H1 (cell line): ENCODE data around the gene CAMTA1. TPM values are rescaled to one million over a fixed set of nuclear protein-coding genes. Genes with fewer than 3 reads are reported as not detected.

Source experiments
- CTCF ChIA-PET: fragments of 300-600 bp; sonication (Branson Sonifier 250); formaldehyde crosslinking; loops from one replicate; lab custom pipeline; 2021; ENCODE audit not compliant: partially characterized antibody; lab: Charles Lee
- POLR2A ChIA-PET: fragments of 300-600 bp; sonication (Branson Sonifier 250); formaldehyde crosslinking; loops from one replicate; lab custom pipeline; 2021; ENCODE audit warnings: inconsistent platforms; ENCODE audit not compliant: partially characterized antibody; lab: Charles Lee
- DNase-seq, 2 experiments: peaks; one replicate each; pipeline versions ENCODE4 v3.0.0 to v3.0.0-alpha.2; 2010 to 2022; ENCODE audit warnings: low spot score in 2 of 2, low read depth in 1 of 2, mixed read lengths in 1 of 2
- FAIRE-seq: peaks from 2 replicates; lab custom pipeline; 2011; peaks lifted over from hg19 to GRCh38; lab: Jason Lieb, UNC
- H2AFZ ChIP-seq: 2 replicates; pipeline ENCODE4 v1.8.1; 2012; ENCODE audit warnings: low read length, inconsistent platforms
- H2AK5ac ChIP-seq: 2 replicates; pipeline ENCODE4 v1.6.1; 2013; ENCODE audit warnings: low read depth, low read length
- H2BK120ac ChIP-seq: replicated peaks from 2 replicates; pipeline ENCODE3; 2013; ENCODE audit warnings: low read depth, low read length, inconsistent platforms
- H2BK12ac ChIP-seq: 2 replicates; pipeline ENCODE4 v1.6.1; 2013; ENCODE audit warnings: low read depth, low read length
- H2BK15ac ChIP-seq: 2 replicates; pipeline ENCODE4 v1.6.1; 2013; ENCODE audit warnings: low read length
- H2BK20ac ChIP-seq: 2 replicates; pipeline ENCODE4 v1.6.1; 2013; ENCODE audit warnings: low read length
- H2BK5ac ChIP-seq: 2 replicates; pipeline ENCODE4 v1.6.1; 2013; ENCODE audit warnings: low read depth, low read length
- H3K14ac ChIP-seq: 2 replicates; pipeline ENCODE4 v1.6.1; 2013; ENCODE audit warnings: inconsistent platforms; ENCODE audit not compliant: insufficient read length
- H3K18ac ChIP-seq: 2 replicates; pipeline ENCODE4 v1.6.1; 2013; ENCODE audit warnings: low read length; ENCODE audit errors: extremely low read depth
- H3K23ac ChIP-seq: 2 replicates; pipeline ENCODE4 v1.6.1; 2013; ENCODE audit warnings: inconsistent platforms; ENCODE audit not compliant: insufficient read length
- H3K23me2 ChIP-seq: 2 replicates; pipeline ENCODE4 v1.6.1; 2013; ENCODE audit warnings: low read depth, low read length
- H3K27ac ChIP-seq: 2 replicates; pipeline ENCODE4 v1.6.1; 2011; ENCODE audit warnings: low read depth, low read length, inconsistent platforms
- H3K27me3 ChIP-seq, 4 experiments: replicated peaks in 1 of 4; 1 replicate in 1 of 4; 2 replicates in 3 of 4; pipeline versions ENCODE4 v1.6.1 to v1.8.1; 2011 to 2013; ENCODE audit warnings: low read length in 3 of 4, mild to moderate bottlenecking in 3 of 4, inconsistent platforms in 2 of 4, mixed read lengths in 2 of 4, moderate library complexity in 1 of 4; ENCODE audit not compliant: control insufficient read depth in 3 of 4, insufficient read depth in 3 of 4; ENCODE audit errors: extremely low read depth in 1 of 4
- H3K36me3 ChIP-seq, 4 experiments: 2 replicates each; pipeline versions ENCODE4 v1.6.1 to v1.8.1; 2011 to 2013; ENCODE audit warnings: mild to moderate bottlenecking in 4 of 4, low read length in 3 of 4, moderate library complexity in 2 of 4, control low read depth in 1 of 4, inconsistent platforms in 1 of 4; ENCODE audit not compliant: insufficient read depth in 4 of 4, control insufficient read depth in 2 of 4
- H3K4ac ChIP-seq: replicated peaks from 2 replicates; pipeline ENCODE3; 2013; ENCODE audit warnings: low read length, low read depth, mixed read lengths, inconsistent platforms; ENCODE audit not compliant: insufficient read length
- H3K4me1 ChIP-seq, 4 experiments: replicated peaks in 1 of 4; 1 replicate in 1 of 4; 2 replicates in 3 of 4; pipeline versions ENCODE4 v1.6.1 to v1.8.1; 2011 to 2013; ENCODE audit warnings: low read length in 3 of 4, inconsistent platforms in 2 of 4, mixed read lengths in 1 of 4; ENCODE audit not compliant: insufficient read depth in 4 of 4, control insufficient read depth in 3 of 4
- H3K4me2 ChIP-seq, 2 experiments: 2 replicates each; pipeline versions ENCODE4 v1.6.1 to v1.8.1; 2011 to 2013; ENCODE audit warnings: low read depth in 2 of 2, low read length in 2 of 2, control low read depth in 1 of 2, inconsistent platforms in 1 of 2, mild to moderate bottlenecking in 1 of 2; ENCODE audit not compliant: insufficient read depth in 1 of 2
- H3K4me3 ChIP-seq, 4 experiments: fragments of 200-600, 300-600 bp in 1 of 4; sonication (generic), shearing (Covaris generic), sonication (Bioruptor Twin) in 1 of 4; 2 replicates each; pipeline versions ENCODE4 v1.5.1 to v1.8.1; 2011 to 2016; ENCODE audit warnings: low read length in 4 of 4, low read depth in 3 of 4, control low read depth in 2 of 4, inconsistent platforms in 2 of 4, mild to moderate bottlenecking in 2 of 4, mixed read lengths in 1 of 4, moderate library complexity in 1 of 4; ENCODE audit not compliant: insufficient read depth in 2 of 4; ENCODE audit errors: extremely low read depth in 1 of 4
- H3K56ac ChIP-seq: replicated peaks from 2 replicates; pipeline ENCODE3; 2013; ENCODE audit warnings: low read depth, mild to moderate bottlenecking, mixed read lengths, low read length, inconsistent platforms; ENCODE audit not compliant: insufficient read length
- H3K79me1 ChIP-seq: 2 replicates; pipeline ENCODE4 v1.6.1; 2013; ENCODE audit warnings: low read depth, low read length, control low read depth
- H3K79me2 ChIP-seq, 2 experiments: 2 replicates each; pipeline versions ENCODE4 v1.6.1 to v1.8.1; 2012 to 2013; ENCODE audit warnings: low read length in 2 of 2, mild to moderate bottlenecking in 2 of 2, inconsistent platforms in 1 of 2; ENCODE audit not compliant: insufficient read depth in 2 of 2, control insufficient read depth in 1 of 2
- H3K9ac ChIP-seq, 4 experiments: replicated peaks in 1 of 4; 1 replicate in 1 of 4; 2 replicates in 3 of 4; pipeline versions ENCODE4 v1.6.1 to v1.8.1; 2011 to 2013; ENCODE audit warnings: low read depth in 3 of 4, low read length in 3 of 4, control low read depth in 2 of 4, mild to moderate bottlenecking in 2 of 4, moderate library complexity in 2 of 4, inconsistent platforms in 1 of 4; ENCODE audit errors: extremely low read depth in 1 of 4
- H3K9me3 ChIP-seq, 2 experiments: 2 replicates each; pipeline versions ENCODE4 v1.6.1 to v1.8.1; 2012 to 2013; ENCODE audit warnings: mild to moderate bottlenecking in 2 of 2, moderate library complexity in 2 of 2, control low read depth in 1 of 2, inconsistent platforms in 1 of 2, low read depth in 1 of 2, low read length in 1 of 2, mixed read lengths in 1 of 2; ENCODE audit not compliant: insufficient read depth in 2 of 2
- H4K20me1 ChIP-seq, 2 experiments: replicated peaks in 1 of 2; 2 replicates each; pipeline versions ENCODE3 to v1.8.1; 2011 to 2013; ENCODE audit warnings: inconsistent platforms in 2 of 2, low read length in 2 of 2, mild to moderate bottlenecking in 1 of 2; ENCODE audit not compliant: insufficient read depth in 2 of 2, control insufficient read depth in 1 of 2
- H4K5ac ChIP-seq: 2 replicates; pipeline ENCODE4 v1.6.1; 2013; ENCODE audit warnings: low read length, low read depth, mixed read lengths, inconsistent platforms; ENCODE audit not compliant: insufficient read length
- H4K8ac ChIP-seq: 2 replicates; pipeline ENCODE4 v1.8.0; 2013; ENCODE audit warnings: mild to moderate bottlenecking, moderate library complexity, low read length, inconsistent platforms; ENCODE audit not compliant: insufficient read depth; ENCODE audit errors: extremely low read depth
- H4K91ac ChIP-seq: replicated peaks from 2 replicates; pipeline ENCODE3; 2013; ENCODE audit warnings: low read length, mixed read lengths, inconsistent platforms; ENCODE audit not compliant: insufficient read length
- BRCA1 ChIP-seq: IDR thresholded peaks from 2 replicates; pipeline ENCODE4 v1.6.1; 2012; ENCODE audit warnings: low read depth, low read length, improper control_type of control experiment
- EZH2 ChIP-seq: fragments of 200-600 bp; sonication (generic); IDR thresholded peaks from 2 replicates; pipeline ENCODE4 v1.7.1; 2012; ENCODE audit warnings: low read depth, mild to moderate bottlenecking, moderate library complexity, low read length, inconsistent platforms; ENCODE audit not compliant: severe bottlenecking
- GABPA ChIP-seq: IDR thresholded peaks from 2 replicates; pipeline ENCODE4 v1.6.1; 2011; ENCODE audit warnings: mild to moderate bottlenecking, low read length, moderate library complexity, borderline replicate concordance; ENCODE audit not compliant: insufficient read depth
- POU5F1 ChIP-seq: IDR thresholded peaks from 2 replicates; pipeline ENCODE4 v1.6.1; 2011; ENCODE audit warnings: low read depth, mild to moderate bottlenecking, low read length, moderate library complexity
- RXRA ChIP-seq: IDR thresholded peaks from 2 replicates; pipeline ENCODE4 v1.6.1; 2011; ENCODE audit warnings: low read depth, mild to moderate bottlenecking, low read length, moderate library complexity; ENCODE audit not compliant: insufficient read depth
- SIX5 ChIP-seq: IDR thresholded peaks from 2 replicates; pipeline ENCODE4 v1.6.1; 2011; ENCODE audit warnings: mild to moderate bottlenecking, low read depth, low read length
- TAF7 ChIP-seq: optimal IDR thresholded peaks from 2 replicates; pipeline ENCODE3; 2011; ENCODE audit warnings: low read depth, mild to moderate bottlenecking, inconsistent platforms, low read length, moderate library complexity, borderline replicate concordance
- WGBS, 2 experiments: shearing (Covaris generic) in 1 of 2; methylation state at CpG; one replicate each; pipeline versions ENCODE4 v1.1.6 to v1.1.7; 2013 to 2015; ENCODE audit warnings: low lambda C conversion rate in 2 of 2, mixed read lengths in 2 of 2, inconsistent platforms in 1 of 2, low coverage in 1 of 2, missing lambda C conversion rate in 1 of 2; ENCODE audit not compliant: insufficient replicate concordance in 2 of 2, insufficient coverage in 1 of 2, insufficient read length in 1 of 2; ENCODE audit errors: extremely low coverage in 1 of 2, missing lambda C conversion rate in 1 of 2; 5-methylcytosine and 5-hydroxymethylcytosine counted together
- polyA plus RNA-seq, 7 experiments: library from polyadenylated mRNA; depleted of rRNA in 3 of 7; stranded (reverse) in 5 of 7; unstranded in 2 of 7; fragments of >200 nt in 5 of 7; fragments of 200-250 nt in 2 of 7; gene quantifications; 1 replicate in 5 of 7; 2 replicates in 1 of 7; 4 replicates in 1 of 7; pipeline versions ENCODE4 v1.2.1 to v1.2.3, GENCODE V29; 2011 to 2013; ENCODE audit warnings: missing spikeins in 2 of 7, mixed read lengths in 2 of 7
- total RNA-seq: library from RNA; stranded (reverse); fragmentation: NEBNext Ultra II Directional; extraction: Animal tissue kit (Norgen Biotek cat#: 25700); gene quantifications from 2 replicates; pipeline ENCODE4 v1.2.1, GENCODE V29; 2021

Gene CAMTA1
- total and polyA plus RNA-seq, 2 of the 8 experiments (the other 6 are each of a cell fraction or from before 2014, with no cell fraction given): 65.0 to 119 TPM

- FAIRE-seq (no peak), DNase-seq (no peak)
- Histone ChIP-seq H2AFZ (no peak overlapping the region), H3K9me3 (no peaks in the 10 kb centered on the region), H4K5ac (no peak overlapping the region), H2BK15ac (no peak overlapping the region), H3K27ac (no peak overlapping the region), H3K4ac (peak overlapping the region; percentile 7), H2AK5ac (no peak overlapping the region), H3K4me3 (no peak overlapping the region), H3K18ac (no peak overlapping the region), H3K27me3 (no peaks in the 10 kb centered on the region), H3K56ac (no peak overlapping the region), H3K14ac (no peak overlapping the region), H4K8ac (no peak overlapping the region), H3K9ac (no peak overlapping the region), H3K36me3 (no peaks in the 10 kb centered on the region), H3K4me2 (no peak overlapping the region), H3K79me1 (no peaks in the 10 kb centered on the region), H3K23me2 (no peaks in the 10 kb centered on the region), H2BK20ac (no peak overlapping the region), H3K23ac (no peak overlapping the region), H3K79me2 (no peaks in the 10 kb centered on the region), H3K4me1 (peaks cover 0 to 2% (median 0%) of the 10 kb centered on the region in 4 experiments; a peak in 1 of 7 replicates), H2BK5ac (no peak overlapping the region), H4K91ac (no peak overlapping the region), H4K20me1 (no peaks in the 10 kb centered on the region), H2BK12ac (no peak overlapping the region), H2BK120ac (no peak overlapping the region)
- WGBS, 2 experiments: 92% methylated on average over 7 of the region's 7 CpGs; no CpG with 5 or more reads in 1 of the 2 experiments
- CTCF ChIA-PET: interaction anchor here (0.5 to 1.4 kb wide), 3 partner anchors 14 to 60 kb away, joined by 3 to 4 read pairs (median 4); no protein-coding TSS in a partner anchor
- POLR2A ChIA-PET: no interaction called here
- TF ChIP-seq RXRA (no peak), EZH2 (no peak), BRCA1 (no peak), GABPA (no peak), POU5F1 (no peak), TAF7 (no peak), SIX5 (no peak)
Observed at GRCh38 chr1:7588457-7588827, 803.2 kb downstream of the CAMTA1 start.
